Cardiac fibroblast (primary cell): ENCODE results near the gene ZNF106.

Experiments
- DNase-seq, 2 donors: peaks; one replicate each; pipeline versions ENCODE4 v3.0.0 to v3.0.0-alpha.2; 2010; ENCODE audit warnings: low read depth in 2 of 2
- H3K4me3 ChIP-seq, 2 donors: replicated peaks in 1 of 2; 1 replicate in 1 of 2; 2 replicates in 1 of 2; pipeline ENCODE4 v1.5.1; 2011; ENCODE audit warnings: low read depth in 2 of 2, low read length in 2 of 2, mild to moderate bottlenecking in 2 of 2, moderate library complexity in 1 of 2
- CTCF ChIP-seq: IDR thresholded peaks from one replicate; pipeline ENCODE4 v1.5.1; 2011; ENCODE audit warnings: low read depth, mild to moderate bottlenecking, low read length, inconsistent platforms

Gene ZNF106

GRCh38 chr15:42457445-42458442 lies 33.2 kb downstream of the ZNF106 start:
- peak overlapping the region; percentile 25 to 33 for H3K4me3 ChIP-seq
- peak; percentile 91 to 98 for DNase-seq
- TF ChIP-seq CTCF, result no peak

- H3K4me3 ChIP-seq, result peak overlapping the region; percentile 21 to 33
Measured at GRCh38 chr15:42456971-42457370, 34.0 kb downstream of the ZNF106 start.

GRCh38 chr15:42456531-42456930 lies 34.4 kb downstream of the ZNF106 start:
- peak; percentile 14 to 41 for DNase-seq
- TF ChIP-seq CTCF, result no peak
- H3K4me3 ChIP-seq, result no peak overlapping the region

More at GRCh38 chr15:42456971-42457370, 34.0 kb downstream of the ZNF106 start:
- TF ChIP-seq CTCF, result no peak
- DNase-seq, result peak; percentile 48 to 72

GRCh38 chr15:42453826-42454225 lies 37.1 kb downstream of the ZNF106 start:
- no peak overlapping the region for H3K4me3 ChIP-seq
- no peak for DNase-seq
- no peak for TF ChIP-seq CTCF

DNA sequence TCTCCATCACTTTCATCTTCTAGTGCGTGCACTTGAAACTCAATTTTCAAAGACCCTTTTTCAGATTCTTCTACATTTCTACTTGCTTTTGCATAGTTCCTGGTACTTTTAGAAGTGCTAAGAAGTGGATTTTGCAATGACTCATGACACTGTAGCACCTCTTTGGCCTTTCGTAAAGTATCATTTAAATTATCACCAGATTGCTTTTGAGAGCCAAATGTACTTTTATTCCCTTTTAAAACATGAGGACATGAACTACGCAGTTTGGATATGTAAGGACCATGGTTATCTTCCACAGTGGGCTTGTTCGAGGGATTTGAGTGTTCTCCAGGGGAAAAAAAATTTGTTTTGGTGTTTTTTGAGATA lies 40.5 kb downstream of the ZNF106 start:
- H3K4me3 ChIP-seq, result no peak overlapping the region
- TF ChIP-seq CTCF, result no peak
- DNase-seq, result no peak

- TF ChIP-seq CTCF, result no peak
- no peak for DNase-seq
- H3K4me3 ChIP-seq, result no peak overlapping the region
Measured at GRCh38 chr15:42449770-42450424, 41.0 kb downstream of the ZNF106 start.
